HG03439 (cell line): Measurements from ENCODE around the gene TMEM208.

ENCODE experiments used
- ATAC-seq: cut with Tn5 transposase; IDR thresholded peaks from one replicate; pipeline ENCODE4 v1.9.1; 2021; ENCODE audit warnings: mild to moderate bottlenecking, moderate library complexity; ENCODE audit not compliant: unreplicated experiment

The TMEM208 gene

GRCh38 chr16:67207249-67208091 is 19.5 kb upstream of the TMEM208 start:
- no peak for ATAC-seq

- ATAC-seq, result no peak
Observed at GRCh38 chr16:67208154-67208896, 18.6 kb upstream of the TMEM208 start.

- no peak for ATAC-seq
Observed at GRCh38 chr16:67209565-67209964, 17.4 kb upstream of the TMEM208 start.

- no peak for ATAC-seq
Observed at GRCh38 chr16:67210069-67210937, 16.6 kb upstream of the TMEM208 start.

- ATAC-seq, result no peak
Observed at GRCh38 chr16:67211674-67212073, 15.3 kb upstream of the TMEM208 start.

GRCh38 chr16:67212766-67213165 is 14.2 kb upstream of the TMEM208 start:
- no peak for ATAC-seq

GRCh38 chr16:67213197-67214019 is 13.5 kb upstream of the TMEM208 start:
- ATAC-seq, result no peak

- no peak for ATAC-seq
Observed at GRCh38 chr16:67215706-67216105, 11.2 kb upstream of the TMEM208 start.

GRCh38 chr16:67216612-67217490 is 10.1 kb upstream of the TMEM208 start:
- no peak for ATAC-seq

- ATAC-seq, result no peak
Observed at GRCh38 chr16:67223992-67224391, 2.9 kb upstream of the TMEM208 start.

- no peak for ATAC-seq
Observed at GRCh38 chr16:67226295-67226803, 581 bp upstream of the TMEM208 start.

GRCh38 chr16:67227567-67227921 is 614 bp downstream of the TMEM208 start:
- ATAC-seq, result no peak

GRCh38 chr16:67228034-67228785 is 1.3 kb downstream of the TMEM208 start:
- ATAC-seq, result no peak

- ATAC-seq, result no peak
Observed at GRCh38 chr16:67228905-67229304, 2.0 kb downstream of the TMEM208 start.

GRCh38 chr16:67229906-67230808 is 3.2 kb downstream of the TMEM208 start:
- ATAC-seq, result no peak

- ATAC-seq, result no peak
Observed at GRCh38 chr16:67230809-67231660, 4.1 kb downstream of the TMEM208 start.

- no peak for ATAC-seq
Observed at GRCh38 chr16:67233596-67233995, 6.7 kb downstream of the TMEM208 start.
